DLD1 (cell line): ENCODE data around the gene AQP11.
"Not testable (repeated sequence)": the region's sequence is repeated elsewhere in the genome, so short reads cannot be mapped to it uniquely, and the experiment has no call there.

Experiments
- in situ Hi-C: cut with HindIII; loops from 2 replicates; pipeline ENCODE4 v1.10.0; 2017; ENCODE audit warnings: low sequenced_read_pairs

AQP11 gene

DNA sequence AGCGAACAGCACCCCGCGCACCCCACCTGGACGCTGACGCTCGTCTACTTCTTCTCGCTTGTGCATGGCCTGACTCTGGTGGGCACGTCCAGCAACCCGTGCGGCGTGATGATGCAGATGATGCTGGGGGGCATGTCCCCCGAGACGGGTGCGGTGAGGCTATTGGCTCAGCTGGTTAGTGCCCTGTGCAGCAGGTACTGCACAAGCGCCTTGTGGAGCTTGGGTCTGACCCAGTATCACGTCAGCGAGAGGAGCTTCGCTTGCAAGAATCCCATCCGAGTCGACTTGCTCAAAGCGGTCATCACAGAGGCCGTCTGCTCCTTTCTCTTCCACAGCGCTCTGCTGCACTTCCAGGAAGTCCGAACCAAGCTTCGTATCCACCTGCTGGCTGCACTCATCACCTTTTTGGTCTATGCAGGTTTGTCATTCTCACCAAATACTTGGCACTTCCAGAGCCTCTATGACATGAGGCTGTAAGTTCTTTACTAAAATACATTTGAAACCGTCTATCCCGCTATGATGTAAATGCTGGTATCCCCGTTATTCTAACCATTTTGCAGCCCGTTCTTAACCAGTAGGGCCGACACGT, 535 bp downstream of the AQP11 start:
- in situ Hi-C loops: loop anchor here (5.0 kb wide), 1 partner anchor 388 kb away; no protein-coding TSS in a partner anchor

- in situ Hi-C loops: loop anchor here (5.0 kb wide), 1 partner anchor 390 kb away; no protein-coding TSS in a partner anchor
These were observed 3.0 kb downstream of the AQP11 start for GRCh38 chr11:77592727-77593126.

DNA sequence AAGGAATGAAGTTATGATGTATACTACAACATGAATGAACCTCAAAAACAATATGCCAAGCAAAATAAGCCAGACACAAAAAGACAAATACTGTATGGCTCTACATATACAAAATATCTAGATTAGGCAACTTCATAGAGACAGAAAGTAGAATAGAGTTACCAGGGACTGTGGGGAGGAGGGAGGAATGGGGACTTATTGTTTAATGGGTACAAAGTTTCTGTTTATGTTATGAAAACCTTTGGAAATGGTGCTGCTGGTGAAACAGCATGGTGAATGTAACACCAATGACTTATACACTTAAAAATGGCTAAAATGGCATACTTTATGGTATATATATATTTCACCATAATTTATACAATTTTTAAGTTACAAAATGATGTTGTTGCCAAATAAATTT, 4.1 kb downstream of the AQP11 start:
- in situ Hi-C loops: loop anchor here (5.0 kb wide), 1 partner anchor 392 kb away; no protein-coding TSS in a partner anchor

DNA sequence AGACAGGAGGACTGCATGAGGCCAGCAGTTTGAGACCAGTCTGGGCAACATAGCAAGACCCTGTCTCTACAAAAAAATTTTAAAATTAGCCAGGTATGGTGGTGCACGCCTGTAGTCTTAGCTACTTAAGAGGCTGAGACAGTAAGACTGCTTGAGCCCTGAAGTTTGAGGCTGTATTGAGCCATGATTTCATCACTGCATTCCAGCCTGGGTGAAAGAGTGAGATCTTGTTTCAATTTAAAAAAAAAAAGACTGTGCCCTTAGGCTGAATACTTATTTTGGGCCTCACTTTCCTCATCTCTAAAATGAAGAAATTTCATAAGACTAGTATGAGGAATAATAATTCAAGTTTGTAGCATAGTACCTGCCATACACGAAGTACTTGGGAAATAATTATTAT, 6.9 kb downstream of the AQP11 start:
- in situ Hi-C loops: no loop called here

- in situ Hi-C loops: no loop called here
These were observed 8.4 kb downstream of the AQP11 start for GRCh38 chr11:77598195-77598594.

DNA sequence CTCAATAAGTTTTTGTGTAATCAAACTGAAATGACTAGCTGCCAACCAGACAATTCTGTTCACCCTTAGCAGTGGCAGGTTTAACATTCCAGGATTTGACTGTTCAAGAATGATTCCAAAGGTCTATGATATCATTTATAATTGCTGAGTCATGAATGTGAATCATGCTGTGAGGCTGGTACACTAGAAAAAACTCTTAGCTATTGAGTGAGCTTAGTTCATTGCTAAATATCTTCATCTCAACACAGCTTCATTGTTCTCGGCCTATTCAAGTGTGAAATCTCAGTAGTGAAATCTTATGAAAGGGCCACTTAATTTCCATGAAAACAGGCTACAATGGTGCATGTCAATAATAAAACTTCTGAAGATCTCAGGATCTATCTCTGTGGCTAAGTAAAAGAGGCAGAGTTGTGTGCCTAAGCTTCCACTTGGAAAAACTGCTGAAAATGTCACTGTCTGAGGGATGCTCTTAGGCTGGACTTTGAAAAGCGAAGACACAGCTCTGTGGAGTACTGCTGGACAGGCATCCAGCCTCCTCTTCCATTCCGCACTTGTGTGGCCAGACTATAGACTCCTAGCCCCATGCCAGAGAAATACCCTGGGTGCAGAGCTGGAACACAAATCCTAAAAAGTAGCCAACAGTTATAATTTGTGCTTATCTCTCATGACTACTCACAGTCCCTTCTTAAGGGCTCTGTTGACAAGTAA, 12.8 kb downstream of the AQP11 start:
- in situ Hi-C loops: no loop called here

DNA sequence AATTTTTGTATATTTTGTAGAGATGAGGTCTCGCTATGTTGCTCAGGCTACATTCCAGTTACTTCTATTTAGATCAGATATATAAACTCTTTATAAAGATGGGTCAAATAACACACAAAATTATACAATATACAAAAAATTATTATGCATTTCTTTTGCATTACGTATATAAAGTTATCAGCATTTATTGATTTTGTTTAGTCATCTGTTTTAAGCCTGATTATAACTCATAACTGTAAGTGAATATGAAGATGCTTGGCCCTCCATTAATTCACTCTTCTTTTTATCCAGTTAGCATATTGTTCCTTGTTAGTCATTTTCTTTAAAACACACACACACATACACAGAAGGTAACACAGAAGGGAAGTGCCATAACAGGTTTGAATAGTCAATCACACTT, 14.5 kb downstream of the AQP11 start:
- in situ Hi-C loops: no loop called here

- in situ Hi-C loops: no loop called here
These were observed 19.5 kb downstream of the AQP11 start for GRCh38 chr11:77609234-77609633.

GRCh38 chr11:77611921-77612320, 22.2 kb downstream of the AQP11 start:
- in situ Hi-C loops: no loop called here

GRCh38 chr11:77617892-77618291, 28.1 kb downstream of the AQP11 start:
- in situ Hi-C loops: no loop called here

- in situ Hi-C loops: no loop called here
These were observed 29.9 kb downstream of the AQP11 start for GRCh38 chr11:77619576-77620198.

- in situ Hi-C loops: no loop called here
These were observed 40.5 kb downstream of the AQP11 start for GRCh38 chr11:77630157-77630710.

DNA sequence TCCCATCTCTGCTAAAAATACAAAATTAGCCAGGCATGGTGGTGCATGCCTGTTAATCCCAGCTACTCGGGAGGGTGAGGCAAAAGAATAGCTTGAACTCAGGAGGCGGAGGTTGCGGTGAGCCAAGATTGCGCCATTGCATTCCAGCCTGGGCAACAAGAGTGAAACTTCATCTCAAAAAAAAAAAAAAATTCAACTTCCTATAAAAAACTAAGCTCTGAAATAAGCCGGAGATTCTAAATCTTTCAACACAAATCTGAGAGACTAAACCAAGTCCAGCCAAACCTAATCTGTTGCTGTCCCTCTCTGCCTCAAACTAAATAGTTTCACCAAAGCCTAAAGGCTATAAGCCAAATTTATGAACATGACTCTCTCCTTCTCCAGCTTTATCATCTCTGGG, 44.2 kb downstream of the AQP11 start:
- in situ Hi-C loops: not testable (repeated sequence)

DNA sequence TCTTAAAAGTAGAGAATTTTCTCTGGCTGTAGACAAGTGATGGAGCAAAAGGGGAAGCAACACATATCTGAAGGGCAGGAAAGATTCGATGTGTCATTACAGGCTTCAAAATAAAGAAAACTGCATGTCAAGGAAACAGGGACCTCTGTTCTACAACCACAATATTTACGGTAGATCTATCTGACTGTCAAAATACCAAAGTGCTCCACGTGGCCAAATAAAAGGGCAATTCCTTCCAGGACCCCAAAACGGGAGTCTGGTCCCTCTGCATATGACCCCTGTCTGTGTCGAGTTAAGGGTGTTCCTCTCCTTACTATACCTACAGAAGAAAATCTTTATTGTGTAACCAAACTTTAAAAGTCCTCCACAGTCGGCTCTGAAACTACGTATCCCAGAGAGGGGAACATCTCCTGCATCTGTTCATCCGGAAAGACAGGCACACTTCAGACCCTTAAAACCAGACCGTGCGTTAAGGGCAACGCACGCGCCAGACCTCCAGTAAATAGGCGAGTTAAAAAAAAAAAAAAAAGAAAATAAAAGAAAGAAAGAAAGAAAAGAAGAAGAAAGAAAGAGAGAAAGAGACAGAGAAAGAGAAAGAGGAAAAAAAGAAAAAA, 47.1 kb downstream of the AQP11 start:
- in situ Hi-C loops: no loop called here

- in situ Hi-C loops: no loop called here
These were observed 47.8 kb downstream of the AQP11 start, which contains the start of gene CLNS1A for GRCh38 chr11:77637345-77638165. CLNS1A (minus strand) TSS chr11:77637794; CDS start chr11:77637714, 80 bp downstream.

GRCh38 chr11:77642228-77642627, 52.5 kb downstream of the AQP11 start:
- in situ Hi-C loops: no loop called here

DNA sequence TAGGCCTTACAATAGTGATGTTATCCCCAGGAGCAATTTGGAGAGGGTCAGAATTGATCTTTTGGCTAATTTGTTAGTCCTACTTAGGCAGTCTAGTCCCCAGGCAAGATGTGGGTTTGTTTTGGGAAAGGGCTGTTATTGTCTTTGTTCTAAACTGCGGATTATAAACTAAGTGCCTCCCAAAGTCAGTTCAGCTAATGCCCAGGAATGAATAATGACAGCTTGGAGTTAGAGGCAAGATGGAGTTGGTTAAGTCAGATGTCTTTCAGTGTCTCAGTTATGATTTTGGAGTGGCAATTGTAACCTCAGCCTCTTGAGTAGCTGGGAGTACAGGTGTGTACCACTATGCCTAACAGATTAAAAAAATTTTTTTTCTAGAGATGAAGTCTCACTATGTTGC, 55.1 kb downstream of the AQP11 start:
- in situ Hi-C loops: no loop called here

GRCh38 chr11:77647654-77648305, 58.0 kb downstream of the AQP11 start:
- in situ Hi-C loops: no loop called here

DNA sequence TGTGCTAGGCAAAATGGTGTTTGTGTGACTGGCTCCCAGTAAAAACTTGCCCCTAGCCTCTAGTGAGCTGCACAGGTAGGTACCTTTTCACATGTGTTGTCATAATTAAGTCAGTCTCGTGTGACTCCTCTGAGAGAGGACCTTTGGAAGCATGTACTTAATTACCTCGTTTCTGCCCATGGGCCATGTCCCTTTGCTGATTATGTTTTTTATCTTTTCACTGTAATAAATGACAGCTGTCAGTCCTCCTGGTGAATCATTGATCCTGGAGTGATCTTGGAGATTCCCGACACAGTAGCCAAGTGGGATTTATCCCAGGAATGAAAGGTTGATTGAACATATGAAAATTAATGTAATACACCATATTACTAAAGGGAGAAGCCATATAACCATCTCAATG, 60.4 kb downstream of the AQP11 start:
- in situ Hi-C loops: no loop called here
